IMR-90 (cell line): ENCODE results near the gene TMCC1. TPM values are rescaled to one million over a fixed set of nuclear protein-coding genes. Genes with fewer than 3 reads are reported as not detected.

ENCODE experiments used
- ATAC-seq: fragments of 200-7000 bp; cut with Tn5 transposase; 2 replicates; pipeline ENCODE4 v1.9.1; 2020; ENCODE audit warnings: low read depth, mild to moderate bottlenecking, moderate library complexity
- BruUV-seq: library from RNA; stranded (reverse); fragments of 400-500 nt; replicated peaks from 2 replicates; lab custom pipeline; 2021; lab: Mats Ljungman, UMichigan
- CTCF ChIA-PET: fragments of 300-600 bp; formaldehyde crosslinking; extraction: SDS; loops from one replicate; lab custom pipeline; 2021; ENCODE audit warnings: antibody characterized with exemption; lab: Yijun Ruan, JAX
- POLR2A ChIA-PET: fragments of 300-600 bp; sonication (Branson Sonifier 250); formaldehyde crosslinking; loops from one replicate; lab custom pipeline; 2022; ENCODE audit warnings: antibody characterized with exemption; ENCODE audit not compliant: unreplicated experiment; lab: Charles Lee
- DNase-seq: peaks from one replicate; pipeline ENCODE4 v3.0.0; 2013
- H2AFZ ChIP-seq: replicated peaks from 2 replicates; pipeline ENCODE3; 2013; ENCODE audit warnings: low read length, mild to moderate bottlenecking; ENCODE audit not compliant: poor library complexity
- H2AK5ac ChIP-seq: 2 replicates; pipeline ENCODE4 v1.6.1; 2013; ENCODE audit warnings: low read depth, low read length, inconsistent platforms
- H2AK9ac ChIP-seq: replicated peaks from 2 replicates; pipeline ENCODE3; 2013; ENCODE audit warnings: mild to moderate bottlenecking, low read depth, low read length, moderate library complexity; ENCODE audit not compliant: poor library complexity
- H2BK120ac ChIP-seq: 2 replicates; pipeline ENCODE4 v1.6.1; 2013; ENCODE audit warnings: low read depth, low read length, inconsistent platforms
- H2BK15ac ChIP-seq: 3 replicates; pipeline ENCODE4 v1.6.1; 2013; ENCODE audit warnings: low read depth, low read length, inconsistent platforms
- H2BK20ac ChIP-seq: 2 replicates; pipeline ENCODE4 v1.6.1; 2013; ENCODE audit warnings: low read depth, mild to moderate bottlenecking, inconsistent platforms, low read length, moderate library complexity
- H2BK5ac ChIP-seq: 2 replicates; pipeline ENCODE4 v1.6.1; 2013; ENCODE audit warnings: mild to moderate bottlenecking, low read depth, low read length, inconsistent platforms; ENCODE audit not compliant: poor library complexity, severe bottlenecking
- H3K14ac ChIP-seq: replicated peaks from 2 replicates; pipeline ENCODE4 v1.6.1; 2013; ENCODE audit warnings: low read depth, low read length, inconsistent platforms
- H3K18ac ChIP-seq: 2 replicates; pipeline ENCODE4 v1.6.1; 2013; ENCODE audit warnings: low read depth, low read length, control low read depth
- H3K23ac ChIP-seq: 2 replicates; pipeline ENCODE4 v1.6.1; 2013; ENCODE audit warnings: low read depth, low read length, inconsistent platforms
- H3K27ac ChIP-seq: 2 replicates; pipeline ENCODE4 v1.5.1; 2013; ENCODE audit warnings: mild to moderate bottlenecking, control low read depth, low read length; ENCODE audit not compliant: insufficient read depth
- H3K27me3 ChIP-seq: 2 replicates; pipeline ENCODE4 v1.6.1; 2013; ENCODE audit warnings: low read length; ENCODE audit not compliant: control insufficient read depth, insufficient read depth
- H3K36me3 ChIP-seq: 2 replicates; pipeline ENCODE4 v1.6.1; 2013; ENCODE audit warnings: low read length, mixed read lengths; ENCODE audit not compliant: control insufficient read depth, insufficient read depth
- H3K4ac ChIP-seq: 2 replicates; pipeline ENCODE4 v1.6.1; 2013; ENCODE audit warnings: low read depth, low read length, inconsistent platforms
- H3K4me1 ChIP-seq: 2 replicates; pipeline ENCODE4 v1.6.1; 2013; ENCODE audit warnings: low read length, mixed read lengths; ENCODE audit not compliant: control insufficient read depth, insufficient read depth
- H3K4me2 ChIP-seq: 2 replicates; pipeline ENCODE4 v1.6.1; 2013; ENCODE audit warnings: low read depth, mild to moderate bottlenecking, control low read depth, low read length, moderate library complexity
- H3K4me3 ChIP-seq: 2 replicates; pipeline ENCODE4 v1.5.1; 2013; ENCODE audit warnings: low read depth, mild to moderate bottlenecking, control low read depth, low read length, moderate library complexity; ENCODE audit not compliant: insufficient read depth
- H3K56ac ChIP-seq: 2 replicates; pipeline ENCODE4 v1.6.1; 2013; ENCODE audit warnings: low read length, inconsistent platforms; ENCODE audit not compliant: insufficient read depth; ENCODE audit errors: extremely low read depth
- H3K79me1 ChIP-seq, 2 experiments: 2 replicates each; pipeline ENCODE4 v1.6.1; 2013; ENCODE audit warnings: low read length in 2 of 2, inconsistent platforms in 1 of 2, low read depth in 1 of 2
- H3K9ac ChIP-seq: 2 replicates; pipeline ENCODE4 v1.6.1; 2013; ENCODE audit warnings: low read depth, low read length, control low read depth
- H3K9me1 ChIP-seq: 2 replicates; pipeline ENCODE4 v1.6.1; 2013; ENCODE audit warnings: low read length, inconsistent platforms; ENCODE audit not compliant: insufficient read depth
- H3K9me3 ChIP-seq: 2 replicates; pipeline ENCODE4 v1.6.1; 2013; ENCODE audit warnings: low read length; ENCODE audit not compliant: control insufficient read depth, insufficient read depth
- H4K20me1 ChIP-seq: 2 replicates; pipeline ENCODE4 v1.6.1; 2013; ENCODE audit warnings: low read length, inconsistent platforms; ENCODE audit not compliant: insufficient read depth
- H4K5ac ChIP-seq: 2 replicates; pipeline ENCODE4 v1.6.1; 2013; ENCODE audit warnings: mild to moderate bottlenecking, low read depth, low read length, control low read depth
- H4K8ac ChIP-seq, 2 experiments: 2 replicates each; pipeline ENCODE4 v1.6.1; 2013; ENCODE audit warnings: low read depth in 2 of 2, low read length in 2 of 2, control low read depth in 1 of 2, inconsistent platforms in 1 of 2
- H4K91ac ChIP-seq: 2 replicates; pipeline ENCODE4 v1.6.1; 2013; ENCODE audit warnings: low read depth, low read length, inconsistent platforms; ENCODE audit not compliant: insufficient read depth
- BHLHE40 ChIP-seq: fragments of 150-350 bp; IDR thresholded peaks from 2 replicates; pipeline ENCODE4 v1.6.1; 2016; ENCODE audit warnings: mild to moderate bottlenecking, low read depth, low read length
- CEBPB ChIP-seq: IDR thresholded peaks from 2 replicates; pipeline ENCODE4 v1.6.1; 2012; ENCODE audit warnings: low read depth, low read length, improper control_type of control experiment
- CHD1 ChIP-seq: IDR thresholded peaks from 2 replicates; pipeline ENCODE4 v1.6.1; 2012; ENCODE audit warnings: low read depth, low read length, improper control_type of control experiment
- FOS ChIP-seq: fragments of 150-350 bp; IDR thresholded peaks from 2 replicates; pipeline ENCODE4 v1.6.1; 2016; ENCODE audit warnings: low read depth, low read length
- MAFK ChIP-seq: IDR thresholded peaks from 2 replicates; pipeline ENCODE4 v1.6.1; 2012; ENCODE audit warnings: low read depth, low read length, improper control_type of control experiment
- MAZ ChIP-seq: IDR thresholded peaks from 2 replicates; pipeline ENCODE4 v1.6.1; 2012; ENCODE audit warnings: low read depth, mild to moderate bottlenecking, low read length, improper control_type of control experiment, moderate library complexity, borderline replicate concordance
- MXI1 ChIP-seq: IDR thresholded peaks from 2 replicates; pipeline ENCODE4 v1.6.1; 2012; ENCODE audit warnings: low read depth, mild to moderate bottlenecking, low read length, moderate library complexity, borderline replicate concordance
- NFE2L2 ChIP-seq: fragments of 150-350 bp; IDR thresholded peaks from 2 replicates; pipeline ENCODE4 v1.6.1; 2016; ENCODE audit warnings: low read depth, mild to moderate bottlenecking, low read length
- POLR2A ChIP-seq: IDR thresholded peaks from 2 replicates; pipeline ENCODE4 v1.6.1; 2012; ENCODE audit warnings: mild to moderate bottlenecking, low read depth, low read length
- RAD21 ChIP-seq: IDR thresholded peaks from 2 replicates; pipeline ENCODE4 v1.6.1; 2012; ENCODE audit warnings: low read length, improper control_type of control experiment
- RCOR1 ChIP-seq: IDR thresholded peaks from 2 replicates; pipeline ENCODE4 v1.6.1; 2012; ENCODE audit warnings: mild to moderate bottlenecking, low read length, improper control_type of control experiment; ENCODE audit not compliant: insufficient replicate concordance
- RFX5 ChIP-seq: IDR thresholded peaks from 2 replicates; pipeline ENCODE4 v1.8.0; 2012; ENCODE audit warnings: low read depth, mild to moderate bottlenecking, low read length, moderate library complexity
- SMC3 ChIP-seq: fragments of 150-350 bp; IDR thresholded peaks from 2 replicates; pipeline ENCODE4 v1.6.1; 2016; ENCODE audit warnings: low read depth, mild to moderate bottlenecking, antibody characterized with exemption, low read length, moderate library complexity
- WGBS, 2 experiments: methylation state at CpG; one replicate each; pipeline versions ENCODE4 v1.1.5 to v1.1.7; 2013; ENCODE audit warnings: missing lambda C conversion rate in 2 of 2; ENCODE audit not compliant: insufficient read length in 1 of 2; ENCODE audit errors: extremely low coverage in 2 of 2; 5-methylcytosine and 5-hydroxymethylcytosine counted together
- dilution Hi-C: fragments of 300-500 bp; cut with HindIII; formaldehyde crosslinking; loops from one replicate; pipeline ENCODE4 v1.14.3; 2018; ENCODE audit warnings: low sequenced_read_pairs; ENCODE audit not compliant: unreplicated experiment
- in situ Hi-C: fragments of 300-500 bp; cut with MboI; formaldehyde crosslinking; loops from 3 replicates; pipeline ENCODE4 v1.14.3; 2019; ENCODE audit warnings: low sequenced_read_pairs, inconsistent platforms, mixed read lengths
- intact Hi-C: fragments of 100-400 bp; cut with micrococcal nuclease; formaldehyde crosslinking; loops from 2 replicates; pipeline ENCODE4 v1.10.0; 2022
- polyA plus RNA-seq, 3 experiments: library from polyadenylated mRNA; depleted of rRNA; stranded (reverse); fragments of >200 nt; gene quantifications; 2 replicates each; pipeline ENCODE4 v1.2.3, GENCODE V29; 2012; ENCODE audit warnings: low replicate concordance in 1 of 3
- total RNA-seq: library from RNA; depleted of rRNA; stranded (reverse); fragments of >200 nt; gene quantifications from 2 replicates; pipeline ENCODE4 v1.2.3, GENCODE V29; 2012
- TF ChIP-seq, protein P1 (sequence below): fragments of 150-350 bp; IDR thresholded peaks from 2 replicates; pipeline ENCODE4 v1.6.1; 2016; ENCODE audit warnings: low read depth, mild to moderate bottlenecking, low read length, moderate library complexity, borderline replicate concordance
- TF ChIP-seq, protein P2 (sequence below): conservative IDR thresholded peaks from 2 replicates; pipeline ENCODE4 v1.5.1; 2012; ENCODE audit warnings: mild to moderate bottlenecking, low read depth, low read length, improper control_type of control experiment
- TF ChIP-seq, protein P3 (sequence below): fragments of 150-350 bp; IDR thresholded peaks from 2 replicates; pipeline ENCODE4 v1.6.1; 2017; ENCODE audit warnings: mild to moderate bottlenecking, antibody characterized with exemption, low read length, low read depth

Gene TMCC1
- total and polyA plus RNA-seq, 2 of the 4 experiments (the other 2 are of a cell fraction) = 5.0 to 7.3 TPM

DNA sequence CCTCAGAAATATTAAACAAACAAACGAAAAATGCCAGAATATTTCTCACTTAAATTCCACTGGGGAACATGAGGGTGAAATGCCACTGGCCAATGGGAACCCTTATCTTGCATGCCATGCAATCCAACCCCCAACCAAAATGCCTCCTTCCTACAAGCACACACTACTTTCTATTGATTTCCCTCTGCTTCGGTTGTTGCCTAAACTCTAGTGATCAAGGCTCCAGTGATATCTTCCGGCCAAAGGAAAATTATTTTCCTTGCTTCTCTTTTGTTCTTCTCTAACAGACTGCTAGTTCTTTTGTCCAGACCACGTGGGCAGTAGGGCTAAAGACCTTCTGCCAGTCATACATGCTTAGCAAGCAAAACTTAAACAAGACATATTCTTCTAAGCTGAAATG is 115.7 kb downstream of the TMCC1 start:
- Histone ChIP-seq H3K18ac (no peak overlapping the region), H3K27ac (no peak overlapping the region), H2AK9ac (no peak overlapping the region), H4K91ac (no peak overlapping the region), H2BK20ac (no peak overlapping the region), H4K5ac (no peak overlapping the region), H3K9ac (no peak overlapping the region), H3K27me3 (no peaks in the 10 kb centered on the region), H3K36me3 (no peaks in the 10 kb centered on the region), H2BK15ac (no peak overlapping the region), H2AK5ac (no peak overlapping the region), H3K4me1 (no peaks in the 10 kb centered on the region), H3K4me3 (no peak overlapping the region), H3K4ac (no peak overlapping the region; the same call in 1 of the 2 replicates), H3K23ac (peak overlapping the region; percentile 78; the same call in 1 of the 2 replicates), H3K4me2 (no peak overlapping the region), H3K14ac (peak overlapping the region; percentile 19; the same call in 1 of the 2 replicates), H2BK5ac (no peak overlapping the region), H3K9me1 (no peaks in the 10 kb centered on the region), H2AFZ (no peak overlapping the region), H4K20me1 (no peaks in the 10 kb centered on the region), H4K8ac (no peak overlapping the region), H3K56ac (no peak overlapping the region), H3K79me1 (peaks cover 3 to 5% of the 10 kb centered on the region in 2 experiments; a peak in 3 of 4 replicates), H2BK120ac (no peak overlapping the region), H3K9me3 (no peaks in the 10 kb centered on the region)
- dilution Hi-C loops (no loop called here), intact Hi-C loops (no loop called here), in situ Hi-C loops (no loop called here)
- BruUV-seq = no TSS peak
- CTCF ChIA-PET = no interaction called here
- 90% methylated on average over 2 of the region's 4 CpGs; no CpG with 5 or more reads in 1 of the 2 experiments for WGBS, 2 experiments
- TF ChIP-seq NFE2L2 = no peak
- TF ChIP-seq FOS = no peak
- TF ChIP-seq RCOR1 = no peak
- TF ChIP-seq, protein P1, sequence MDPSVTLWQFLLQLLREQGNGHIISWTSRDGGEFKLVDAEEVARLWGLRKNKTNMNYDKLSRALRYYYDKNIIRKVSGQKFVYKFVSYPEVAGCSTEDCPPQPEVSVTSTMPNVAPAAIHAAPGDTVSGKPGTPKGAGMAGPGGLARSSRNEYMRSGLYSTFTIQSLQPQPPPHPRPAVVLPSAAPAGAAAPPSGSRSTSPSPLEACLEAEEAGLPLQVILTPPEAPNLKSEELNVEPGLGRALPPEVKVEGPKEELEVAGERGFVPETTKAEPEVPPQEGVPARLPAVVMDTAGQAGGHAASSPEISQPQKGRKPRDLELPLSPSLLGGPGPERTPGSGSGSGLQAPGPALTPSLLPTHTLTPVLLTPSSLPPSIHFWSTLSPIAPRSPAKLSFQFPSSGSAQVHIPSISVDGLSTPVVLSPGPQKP = no peak
- TF ChIP-seq MAZ = no peak
- no peak for TF ChIP-seq CHD1
- TF ChIP-seq CEBPB = no peak
- no peak for TF ChIP-seq SMC3
- no peak for TF ChIP-seq MAFK
- TF ChIP-seq, protein P2, sequence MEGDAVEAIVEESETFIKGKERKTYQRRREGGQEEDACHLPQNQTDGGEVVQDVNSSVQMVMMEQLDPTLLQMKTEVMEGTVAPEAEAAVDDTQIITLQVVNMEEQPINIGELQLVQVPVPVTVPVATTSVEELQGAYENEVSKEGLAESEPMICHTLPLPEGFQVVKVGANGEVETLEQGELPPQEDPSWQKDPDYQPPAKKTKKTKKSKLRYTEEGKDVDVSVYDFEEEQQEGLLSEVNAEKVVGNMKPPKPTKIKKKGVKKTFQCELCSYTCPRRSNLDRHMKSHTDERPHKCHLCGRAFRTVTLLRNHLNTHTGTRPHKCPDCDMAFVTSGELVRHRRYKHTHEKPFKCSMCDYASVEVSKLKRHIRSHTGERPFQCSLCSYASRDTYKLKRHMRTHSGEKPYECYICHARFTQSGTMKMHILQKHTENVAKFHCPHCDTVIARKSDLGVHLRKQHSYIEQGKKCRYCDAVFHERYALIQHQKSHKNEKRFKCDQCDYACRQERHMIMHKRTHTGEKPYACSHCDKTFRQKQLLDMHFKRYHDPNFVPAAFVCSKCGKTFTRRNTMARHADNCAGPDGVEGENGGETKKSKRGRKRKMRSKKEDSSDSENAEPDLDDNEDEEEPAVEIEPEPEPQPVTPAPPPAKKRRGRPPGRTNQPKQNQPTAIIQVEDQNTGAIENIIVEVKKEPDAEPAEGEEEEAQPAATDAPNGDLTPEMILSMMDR = no peak
- TF ChIP-seq BHLHE40 = no peak
- TF ChIP-seq RAD21 = no peak
- TF ChIP-seq POLR2A = no peak
- no peak for TF ChIP-seq RFX5
- TF ChIP-seq, protein P3, sequence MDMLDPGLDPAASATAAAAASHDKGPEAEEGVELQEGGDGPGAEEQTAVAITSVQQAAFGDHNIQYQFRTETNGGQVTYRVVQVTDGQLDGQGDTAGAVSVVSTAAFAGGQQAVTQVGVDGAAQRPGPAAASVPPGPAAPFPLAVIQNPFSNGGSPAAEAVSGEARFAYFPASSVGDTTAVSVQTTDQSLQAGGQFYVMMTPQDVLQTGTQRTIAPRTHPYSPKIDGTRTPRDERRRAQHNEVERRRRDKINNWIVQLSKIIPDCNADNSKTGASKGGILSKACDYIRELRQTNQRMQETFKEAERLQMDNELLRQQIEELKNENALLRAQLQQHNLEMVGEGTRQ = no peak; the same call in 1 of the 2 replicates
- TF ChIP-seq MXI1 = no peak
- ATAC-seq (peak; percentile 83), DNase-seq (no peak)
- POLR2A ChIA-PET = no interaction called here
